D721Med (cell line): ENCODE results near the gene HMGXB4.

ENCODE experiments used
- DNase-seq: peaks from one replicate; pipeline ENCODE4 v3.0.0; 2011; ENCODE audit warnings: low spot score; ENCODE audit not compliant: insufficient read length
- FAIRE-seq: peaks from 2 replicates; lab custom pipeline; 2011; peaks lifted over from hg19 to GRCh38; lab: Jason Lieb, UNC
- TF ChIP-seq, protein P1 (sequence below): IDR thresholded peaks from 2 replicates; pipeline ENCODE4 v1.5.1; 2012; ENCODE audit warnings: mild to moderate bottlenecking, control low read depth; ENCODE audit not compliant: insufficient read depth; ENCODE audit errors: missing control alignments

HMGXB4 gene, protein sequence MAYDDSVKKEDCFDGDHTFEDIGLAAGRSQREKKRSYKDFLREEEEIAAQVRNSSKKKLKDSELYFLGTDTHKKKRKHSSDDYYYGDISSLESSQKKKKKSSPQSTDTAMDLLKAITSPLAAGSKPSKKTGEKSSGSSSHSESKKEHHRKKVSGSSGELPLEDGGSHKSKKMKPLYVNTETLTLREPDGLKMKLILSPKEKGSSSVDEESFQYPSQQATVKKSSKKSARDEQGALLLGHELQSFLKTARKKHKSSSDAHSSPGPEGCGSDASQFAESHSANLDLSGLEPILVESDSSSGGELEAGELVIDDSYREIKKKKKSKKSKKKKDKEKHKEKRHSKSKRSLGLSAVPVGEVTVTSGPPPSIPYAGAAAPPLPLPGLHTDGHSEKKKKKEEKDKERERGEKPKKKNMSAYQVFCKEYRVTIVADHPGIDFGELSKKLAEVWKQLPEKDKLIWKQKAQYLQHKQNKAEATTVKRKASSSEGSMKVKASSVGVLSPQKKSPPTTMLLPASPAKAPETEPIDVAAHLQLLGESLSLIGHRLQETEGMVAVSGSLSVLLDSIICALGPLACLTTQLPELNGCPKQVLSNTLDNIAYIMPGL

DNA sequence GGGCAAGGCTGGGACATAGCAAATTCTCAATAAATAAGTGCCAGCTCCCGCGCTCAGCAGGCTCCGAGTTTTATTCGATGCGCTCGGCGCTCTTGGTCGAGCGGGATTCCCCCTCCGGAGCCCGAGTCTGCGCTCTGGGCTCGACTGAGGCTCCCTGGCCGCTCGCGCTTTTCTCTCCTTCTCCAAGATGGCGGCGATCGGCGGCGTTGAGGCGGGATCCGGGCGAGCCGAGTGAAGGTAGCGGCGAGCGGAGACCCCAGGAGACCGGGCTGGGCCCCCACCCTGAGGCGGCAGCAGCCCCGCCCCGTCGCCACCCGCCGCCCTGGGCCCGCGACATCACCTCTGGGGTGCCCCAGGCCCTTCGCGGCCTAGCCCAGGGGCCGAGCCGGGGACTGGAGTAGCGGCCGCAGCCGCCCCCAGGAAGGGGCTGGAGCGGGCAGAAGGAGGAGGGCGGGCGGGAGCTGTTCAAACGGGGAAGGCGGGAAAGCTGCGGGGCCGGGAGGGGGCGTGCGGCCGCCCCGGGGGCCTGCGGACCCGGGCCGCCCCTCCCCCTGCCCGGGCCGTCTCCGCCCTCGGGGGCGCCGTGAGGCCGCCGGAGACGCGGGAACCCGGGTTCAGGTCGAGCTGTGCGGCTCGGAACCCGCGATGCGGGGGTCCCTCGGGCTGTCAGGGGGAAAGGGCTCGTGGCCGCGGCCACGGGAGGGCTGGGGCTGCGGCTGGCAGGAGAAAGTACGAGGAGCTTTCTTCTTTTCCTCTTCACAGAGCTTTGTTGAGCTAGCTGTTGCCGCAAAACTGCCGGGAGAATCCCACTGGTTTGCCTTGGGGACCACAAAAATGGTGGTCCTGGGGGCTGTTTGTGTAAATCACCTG lies at the start of gene HMGXB4:
HMGXB4 (plus strand) TSS at position 173 of the 870 bp plus-strand sequence. CDS start 4,898 bp downstream, outside the sequence.
- FAIRE-seq, result no peak
- TF ChIP-seq, protein P1, sequence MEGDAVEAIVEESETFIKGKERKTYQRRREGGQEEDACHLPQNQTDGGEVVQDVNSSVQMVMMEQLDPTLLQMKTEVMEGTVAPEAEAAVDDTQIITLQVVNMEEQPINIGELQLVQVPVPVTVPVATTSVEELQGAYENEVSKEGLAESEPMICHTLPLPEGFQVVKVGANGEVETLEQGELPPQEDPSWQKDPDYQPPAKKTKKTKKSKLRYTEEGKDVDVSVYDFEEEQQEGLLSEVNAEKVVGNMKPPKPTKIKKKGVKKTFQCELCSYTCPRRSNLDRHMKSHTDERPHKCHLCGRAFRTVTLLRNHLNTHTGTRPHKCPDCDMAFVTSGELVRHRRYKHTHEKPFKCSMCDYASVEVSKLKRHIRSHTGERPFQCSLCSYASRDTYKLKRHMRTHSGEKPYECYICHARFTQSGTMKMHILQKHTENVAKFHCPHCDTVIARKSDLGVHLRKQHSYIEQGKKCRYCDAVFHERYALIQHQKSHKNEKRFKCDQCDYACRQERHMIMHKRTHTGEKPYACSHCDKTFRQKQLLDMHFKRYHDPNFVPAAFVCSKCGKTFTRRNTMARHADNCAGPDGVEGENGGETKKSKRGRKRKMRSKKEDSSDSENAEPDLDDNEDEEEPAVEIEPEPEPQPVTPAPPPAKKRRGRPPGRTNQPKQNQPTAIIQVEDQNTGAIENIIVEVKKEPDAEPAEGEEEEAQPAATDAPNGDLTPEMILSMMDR, result no peak
- peak; percentile 31 for DNase-seq

DNA sequence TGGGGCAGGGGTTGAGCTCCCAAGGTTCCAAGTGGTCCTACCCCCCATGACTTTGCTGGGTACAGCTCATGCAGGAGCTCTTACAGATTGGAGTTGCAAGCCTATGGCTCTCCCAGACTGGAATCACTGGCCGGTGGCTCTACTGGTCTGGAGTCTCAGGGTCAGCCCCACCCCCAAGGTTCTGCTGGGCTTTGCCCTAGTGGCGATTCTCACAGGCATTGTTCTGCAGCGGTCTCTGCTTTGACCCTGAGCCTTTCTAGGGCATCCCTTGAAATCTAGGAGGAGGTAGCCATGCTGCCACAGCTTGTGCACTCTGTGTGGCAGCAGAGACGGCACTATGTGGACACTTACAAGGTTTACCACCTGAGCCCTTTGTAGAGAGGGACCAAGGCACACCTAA lies 49.3 kb upstream of the HMGXB4 start:
- TF ChIP-seq, protein P1, result no peak
- no peak for DNase-seq
- FAIRE-seq, result no peak

DNA sequence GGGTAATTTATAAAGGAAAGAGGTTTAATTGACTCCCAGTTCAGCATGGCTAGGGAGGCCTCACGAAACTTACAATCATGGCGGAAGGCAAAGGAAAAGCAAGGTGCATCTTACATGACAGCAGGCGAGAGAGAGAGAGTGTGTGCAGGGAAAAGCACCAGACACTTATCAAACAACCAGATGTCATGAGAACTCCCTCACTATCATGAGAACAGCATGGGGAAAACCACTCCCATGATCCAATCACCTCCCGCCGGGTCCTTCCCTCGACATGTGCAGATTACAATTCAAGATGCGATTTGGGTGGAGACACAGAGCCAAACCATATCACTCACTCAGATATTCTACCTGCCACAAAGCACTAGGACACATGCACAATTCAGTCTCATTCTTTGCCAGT lies 48.1 kb upstream of the HMGXB4 start:
- no peak for FAIRE-seq
- no peak for DNase-seq
- TF ChIP-seq, protein P1, result no peak

DNA sequence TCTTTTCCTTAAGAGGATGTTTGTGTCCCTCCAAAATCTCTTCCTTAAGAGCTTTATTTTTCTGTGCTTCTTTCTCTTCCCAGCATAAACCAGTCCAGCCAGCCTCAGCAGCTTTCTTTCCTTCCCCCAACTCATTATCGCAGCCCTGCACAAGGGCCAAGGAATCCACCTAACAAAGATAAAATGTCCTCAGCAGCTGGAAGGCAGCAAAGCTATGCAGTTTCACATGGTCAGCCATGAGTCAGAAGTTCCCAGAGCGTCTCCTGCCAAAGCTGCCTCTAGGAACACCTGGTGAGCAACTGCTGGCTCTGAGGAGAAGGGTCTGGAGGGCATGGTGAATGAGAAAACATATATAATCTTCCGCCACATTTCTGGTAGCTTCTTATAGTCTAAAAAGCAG lies 45.3 kb upstream of the HMGXB4 start:
- TF ChIP-seq, protein P1, result no peak
- DNase-seq (no peak), FAIRE-seq (no peak)

DNA sequence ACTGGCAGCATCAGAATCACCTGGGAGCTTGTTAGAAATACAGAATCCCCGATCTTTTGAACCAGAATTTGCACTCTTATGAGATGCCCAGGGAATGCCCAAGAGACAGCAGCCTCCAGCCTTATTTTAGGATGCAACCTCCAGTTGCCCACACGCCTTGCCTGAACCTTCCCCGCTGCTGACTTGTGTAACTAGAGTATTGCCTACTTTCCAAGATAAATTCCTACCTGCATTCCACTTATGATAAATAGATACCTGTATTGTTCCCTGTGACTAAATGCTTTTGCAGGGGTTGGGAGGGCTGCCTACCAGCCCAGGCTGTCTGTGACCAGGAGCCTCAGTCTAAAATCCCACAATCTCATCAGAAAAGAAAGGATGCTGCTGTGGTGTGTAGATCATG lies 44.3 kb upstream of the HMGXB4 start:
- TF ChIP-seq, protein P1, result no peak
- FAIRE-seq (no peak), DNase-seq (no peak)

DNA sequence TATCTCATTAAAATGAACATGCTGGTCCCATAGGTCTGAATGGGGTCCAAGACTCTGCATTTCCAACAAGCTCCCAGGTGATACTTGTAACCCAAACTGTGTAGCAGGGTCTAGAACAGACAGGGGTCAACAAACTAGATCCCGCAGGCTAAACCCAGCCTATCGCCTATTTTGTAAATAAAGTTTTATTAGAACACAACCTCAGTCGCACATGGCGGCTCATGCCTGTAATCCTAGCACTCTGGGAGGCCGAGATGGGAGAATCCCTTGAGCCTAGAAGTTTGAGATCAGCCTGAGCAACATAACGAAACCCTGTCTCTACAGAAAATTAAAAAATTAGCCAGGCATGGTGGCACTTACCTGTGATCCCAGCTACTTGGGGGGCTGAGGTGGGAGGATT lies 42.3 kb upstream of the HMGXB4 start:
- DNase-seq, result no peak
- TF ChIP-seq, protein P1, result no peak
- FAIRE-seq, result no peak
